Fibroblast of lung (primary cell): ENCODE measurements around the gene SHROOM3.

ENCODE experiments used
- EZH2 ChIP-seq: IDR thresholded peaks from 2 replicates; pipeline ENCODE4 v1.5.1; 2012; ENCODE audit warnings: low read length, control low read depth, mild to moderate bottlenecking; ENCODE audit errors: missing control alignments
- TF ChIP-seq, protein P1 (sequence below), 2 donors: IDR thresholded peaks in 1 of 2; conservative IDR thresholded peaks in 1 of 2; 1 replicate in 1 of 2; 2 replicates in 1 of 2; pipeline ENCODE4 v1.5.1; 2011 to 2012; ENCODE audit warnings: low read length in 2 of 2, control low read depth in 1 of 2, inconsistent platforms in 1 of 2, low read depth in 1 of 2, mild to moderate bottlenecking in 1 of 2

DNA sequence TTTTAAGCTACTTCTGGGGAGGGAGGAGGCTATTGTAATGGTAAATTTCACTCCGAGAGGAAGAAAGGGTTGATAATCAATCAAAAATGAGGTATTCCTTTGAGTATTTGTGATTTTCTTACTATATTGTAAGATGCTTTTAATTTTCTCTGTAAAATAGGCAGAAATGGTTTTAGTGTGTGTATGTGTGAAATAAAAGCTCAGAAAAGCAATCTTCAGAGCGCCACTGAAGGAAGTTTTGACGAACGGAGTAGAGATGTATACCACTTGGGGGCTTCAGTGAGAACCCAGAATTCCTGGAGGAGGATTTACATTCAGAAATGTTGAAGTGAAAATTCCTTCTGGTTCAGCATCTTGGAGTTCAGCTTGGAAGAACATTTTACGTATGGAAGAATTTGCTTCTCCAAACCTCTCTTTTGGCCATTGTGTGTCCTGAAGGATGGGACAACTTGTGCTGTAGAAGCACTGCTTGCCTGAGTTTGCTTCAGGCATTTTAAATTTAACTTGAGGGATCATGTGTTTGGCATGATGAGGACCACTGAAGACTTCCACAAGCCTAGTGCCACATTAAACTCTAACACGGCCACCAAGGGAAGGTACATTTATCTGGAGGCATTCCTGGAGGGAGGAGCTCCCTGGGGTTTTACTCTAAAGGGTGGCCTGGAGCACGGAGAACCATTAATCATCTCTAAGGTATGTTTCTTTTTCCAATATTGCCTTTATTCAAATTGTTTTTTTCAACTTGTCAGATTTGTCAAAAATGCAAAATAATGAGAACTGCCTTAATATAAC, 695 bp downstream of the SHROOM3 start:
- TF ChIP-seq, protein P1, sequence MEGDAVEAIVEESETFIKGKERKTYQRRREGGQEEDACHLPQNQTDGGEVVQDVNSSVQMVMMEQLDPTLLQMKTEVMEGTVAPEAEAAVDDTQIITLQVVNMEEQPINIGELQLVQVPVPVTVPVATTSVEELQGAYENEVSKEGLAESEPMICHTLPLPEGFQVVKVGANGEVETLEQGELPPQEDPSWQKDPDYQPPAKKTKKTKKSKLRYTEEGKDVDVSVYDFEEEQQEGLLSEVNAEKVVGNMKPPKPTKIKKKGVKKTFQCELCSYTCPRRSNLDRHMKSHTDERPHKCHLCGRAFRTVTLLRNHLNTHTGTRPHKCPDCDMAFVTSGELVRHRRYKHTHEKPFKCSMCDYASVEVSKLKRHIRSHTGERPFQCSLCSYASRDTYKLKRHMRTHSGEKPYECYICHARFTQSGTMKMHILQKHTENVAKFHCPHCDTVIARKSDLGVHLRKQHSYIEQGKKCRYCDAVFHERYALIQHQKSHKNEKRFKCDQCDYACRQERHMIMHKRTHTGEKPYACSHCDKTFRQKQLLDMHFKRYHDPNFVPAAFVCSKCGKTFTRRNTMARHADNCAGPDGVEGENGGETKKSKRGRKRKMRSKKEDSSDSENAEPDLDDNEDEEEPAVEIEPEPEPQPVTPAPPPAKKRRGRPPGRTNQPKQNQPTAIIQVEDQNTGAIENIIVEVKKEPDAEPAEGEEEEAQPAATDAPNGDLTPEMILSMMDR (conservative IDR thresholded peaks at IDR 0.05 in 1 of 2, IDR thresholded peaks at IDR 0.05 in 1 of 2; ENCODE audit: low read depth in 1 of 2, low read length in 2 of 2) = peak in 1 of 2 donors; percentile 18
- no peak for TF ChIP-seq EZH2
